ENCODE data around the gene SLC44A4. TPM values are rescaled to one million over a fixed set of nuclear protein-coding genes. Genes with fewer than 3 reads are reported as not detected.

The SLC44A4 gene
- total and polyA plus RNA-seq, 9 of the 15 experiments (the other 6 are each of a cell fraction or from before 2014, with no cell fraction given), result 7.9 to 18.6 (median 11.2) TPM

DNA sequence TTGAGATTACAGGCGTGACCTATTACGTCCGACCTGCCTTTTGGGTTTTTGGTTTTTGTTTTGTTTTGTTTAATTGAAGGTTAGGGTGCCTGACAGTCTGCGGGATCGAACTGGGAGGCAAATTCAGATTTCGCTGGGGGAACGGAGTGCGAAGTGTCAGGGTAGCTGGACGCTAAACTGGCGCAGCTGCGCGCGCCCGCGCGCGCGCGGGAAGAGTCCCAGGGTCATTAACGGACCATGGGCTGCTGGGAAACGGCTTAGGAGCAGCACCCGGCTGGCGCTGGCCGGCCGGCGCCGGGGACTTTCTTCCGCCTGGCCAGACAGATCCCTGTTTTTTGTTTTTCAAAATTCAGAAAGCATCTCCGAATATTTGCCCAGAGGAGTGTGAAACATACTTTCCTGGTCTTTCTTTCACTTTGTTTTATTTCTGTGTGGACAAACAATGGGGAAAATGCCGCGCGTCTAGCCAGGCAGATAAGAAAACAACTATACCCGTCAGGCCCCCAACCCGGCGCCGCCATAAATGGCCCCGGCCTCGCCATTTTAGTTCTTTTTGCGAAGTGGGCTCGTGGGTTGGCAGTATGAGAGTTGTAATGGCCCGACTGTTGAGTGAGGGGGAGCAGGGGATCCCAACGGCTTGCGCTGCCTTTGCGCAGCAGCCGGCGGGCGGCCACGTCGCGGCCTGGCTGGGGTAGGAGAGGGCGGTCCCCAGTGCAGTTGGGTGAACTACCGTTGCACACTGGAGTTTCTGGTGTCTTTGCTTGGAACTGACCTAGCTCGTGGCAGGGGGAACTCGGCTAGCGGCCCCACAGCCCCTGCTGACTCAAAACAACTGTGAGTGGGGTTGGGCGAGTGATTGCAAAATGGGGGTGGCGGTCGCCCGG, 44.2 kb downstream of the SLC44A4 start (continued):
- TF ChIP-seq ZZZ3 (IDR thresholded peaks at IDR 0.05) (no peak), RBM17 (IDR thresholded peaks at IDR 0.05; ENCODE audit: borderline replicate concordance, low read depth, low read length) (no peak), FIP1L1 (IDR thresholded peaks at IDR 0.05; ENCODE audit: low read depth, low read length, poor library complexity, severe bottlenecking) (peak; percentile 98), IFI16 (CRISPR knock-in tag; IDR thresholded peaks at IDR 0.05) (peak; percentile 65; the same call in 1 of the 2 replicates), CEBPG (CRISPR knock-in tag; IDR thresholded peaks at IDR 0.05) (peak; percentile 82; the same call in 1 of the 2 replicates), CEBPG (tag; conservative IDR thresholded peaks at IDR 0.05 in 1 of 2, IDR thresholded peaks at IDR 0.05 in 1 of 2) (peak; percentile 62 to 81), RBBP5 (IDR thresholded peaks at IDR 0.05; ENCODE audit: borderline replicate concordance, insufficient read depth, low read length, poor library complexity, severe bottlenecking) (peak; percentile 96), EP400 (IDR thresholded peaks at IDR 0.05) (no peak), ZNF217 (CRISPR knock-in tag; IDR thresholded peaks at IDR 0.05) (no peak), ESRRA (IDR thresholded peaks at IDR 0.05; ENCODE audit: borderline replicate concordance, low read depth) (peak; percentile 64), SRSF3 (IDR thresholded peaks at IDR 0.05; ENCODE audit: insufficient read depth, low read length) (peak; percentile 93; the same call in 1 of the 2 replicates)
- TF ChIP-seq, protein P1, sequence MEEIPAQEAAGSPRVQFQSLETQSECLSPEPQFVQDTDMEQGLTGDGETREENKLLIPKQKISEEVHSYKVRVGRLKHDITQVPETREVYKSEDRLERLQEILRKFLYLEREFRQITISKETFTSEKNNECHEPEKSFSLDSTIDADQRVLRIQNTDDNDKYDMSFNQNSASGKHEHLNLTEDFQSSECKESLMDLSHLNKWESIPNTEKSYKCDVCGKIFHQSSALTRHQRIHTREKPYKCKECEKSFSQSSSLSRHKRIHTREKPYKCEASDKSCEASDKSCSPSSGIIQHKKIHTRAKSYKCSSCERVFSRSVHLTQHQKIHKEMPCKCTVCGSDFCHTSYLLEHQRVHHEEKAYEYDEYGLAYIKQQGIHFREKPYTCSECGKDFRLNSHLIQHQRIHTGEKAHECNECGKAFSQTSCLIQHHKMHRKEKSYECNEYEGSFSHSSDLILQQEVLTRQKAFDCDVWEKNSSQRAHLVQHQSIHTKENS (CRISPR knock-in tag; IDR thresholded peaks at IDR 0.05), result 0 out of 2 replicates have a peak, but pooled peaks have one; percentile 31
- TF ChIP-seq, protein P2, sequence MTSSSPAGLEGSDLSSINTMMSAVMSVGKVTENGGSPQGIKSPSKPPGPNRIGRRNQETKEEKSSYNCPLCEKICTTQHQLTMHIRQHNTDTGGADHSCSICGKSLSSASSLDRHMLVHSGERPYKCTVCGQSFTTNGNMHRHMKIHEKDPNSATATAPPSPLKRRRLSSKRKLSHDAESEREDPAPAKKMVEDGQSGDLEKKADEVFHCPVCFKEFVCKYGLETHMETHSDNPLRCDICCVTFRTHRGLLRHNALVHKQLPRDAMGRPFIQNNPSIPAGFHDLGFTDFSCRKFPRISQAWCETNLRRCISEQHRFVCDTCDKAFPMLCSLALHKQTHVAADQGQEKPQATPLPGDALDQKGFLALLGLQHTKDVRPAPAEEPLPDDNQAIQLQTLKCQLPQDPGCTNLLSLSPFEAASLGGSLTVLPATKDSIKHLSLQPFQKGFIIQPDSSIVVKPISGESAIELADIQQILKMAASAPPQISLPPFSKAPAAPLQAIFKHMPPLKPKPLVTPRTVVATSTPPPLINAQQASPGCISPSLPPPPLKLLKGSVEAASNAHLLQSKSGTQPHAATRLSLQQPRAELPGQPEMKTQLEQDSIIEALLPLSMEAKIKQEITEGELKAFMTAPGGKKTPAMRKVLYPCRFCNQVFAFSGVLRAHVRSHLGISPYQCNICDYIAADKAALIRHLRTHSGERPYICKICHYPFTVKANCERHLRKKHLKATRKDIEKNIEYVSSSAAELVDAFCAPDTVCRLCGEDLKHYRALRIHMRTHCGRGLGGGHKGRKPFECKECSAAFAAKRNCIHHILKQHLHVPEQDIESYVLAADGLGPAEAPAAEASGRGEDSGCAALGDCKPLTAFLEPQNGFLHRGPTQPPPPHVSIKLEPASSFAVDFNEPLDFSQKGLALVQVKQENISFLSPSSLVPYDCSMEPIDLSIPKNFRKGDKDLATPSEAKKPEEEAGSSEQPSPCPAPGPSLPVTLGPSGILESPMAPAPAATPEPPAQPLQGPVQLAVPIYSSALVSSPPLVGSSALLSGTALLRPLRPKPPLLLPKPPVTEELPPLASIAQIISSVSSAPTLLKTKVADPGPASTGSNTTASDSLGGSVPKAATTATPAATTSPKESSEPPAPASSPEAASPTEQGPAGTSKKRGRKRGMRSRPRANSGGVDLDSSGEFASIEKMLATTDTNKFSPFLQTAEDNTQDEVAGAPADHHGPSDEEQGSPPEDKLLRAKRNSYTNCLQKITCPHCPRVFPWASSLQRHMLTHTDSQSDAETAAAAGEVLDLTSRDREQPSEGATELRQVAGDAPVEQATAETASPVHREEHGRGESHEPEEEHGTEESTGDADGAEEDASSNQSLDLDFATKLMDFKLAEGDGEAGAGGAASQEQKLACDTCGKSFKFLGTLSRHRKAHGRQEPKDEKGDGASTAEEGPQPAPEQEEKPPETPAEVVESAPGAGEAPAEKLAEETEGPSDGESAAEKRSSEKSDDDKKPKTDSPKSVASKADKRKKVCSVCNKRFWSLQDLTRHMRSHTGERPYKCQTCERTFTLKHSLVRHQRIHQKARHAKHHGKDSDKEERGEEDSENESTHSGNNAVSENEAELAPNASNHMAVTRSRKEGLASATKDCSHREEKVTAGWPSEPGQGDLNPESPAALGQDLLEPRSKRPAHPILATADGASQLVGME (CRISPR knock-in tag; IDR thresholded peaks at IDR 0.05), result peak; percentile 92
- TF ChIP-seq, protein P3, sequence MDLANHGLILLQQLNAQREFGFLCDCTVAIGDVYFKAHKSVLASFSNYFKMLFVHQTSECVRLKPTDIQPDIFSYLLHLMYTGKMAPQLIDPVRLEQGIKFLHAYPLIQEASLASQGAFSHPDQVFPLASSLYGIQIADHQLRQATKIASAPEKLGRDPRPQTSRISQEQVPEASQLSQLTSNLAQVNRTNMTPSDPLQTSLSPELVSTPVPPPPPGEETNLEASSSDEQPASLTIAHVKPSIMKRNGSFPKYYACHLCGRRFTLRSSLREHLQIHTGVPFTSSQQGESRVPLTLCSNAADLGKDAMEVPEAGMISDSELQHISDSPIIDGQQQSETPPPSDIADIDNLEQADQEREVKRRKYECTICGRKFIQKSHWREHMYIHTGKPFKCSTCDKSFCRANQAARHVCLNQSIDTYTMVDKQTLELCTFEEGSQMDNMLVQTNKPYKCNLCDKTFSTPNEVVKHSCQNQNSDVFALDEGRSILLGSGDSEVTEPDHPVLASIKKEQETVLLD (IDR thresholded peaks at IDR 0.05), result peak; percentile 92
- TF ChIP-seq, protein P4, sequence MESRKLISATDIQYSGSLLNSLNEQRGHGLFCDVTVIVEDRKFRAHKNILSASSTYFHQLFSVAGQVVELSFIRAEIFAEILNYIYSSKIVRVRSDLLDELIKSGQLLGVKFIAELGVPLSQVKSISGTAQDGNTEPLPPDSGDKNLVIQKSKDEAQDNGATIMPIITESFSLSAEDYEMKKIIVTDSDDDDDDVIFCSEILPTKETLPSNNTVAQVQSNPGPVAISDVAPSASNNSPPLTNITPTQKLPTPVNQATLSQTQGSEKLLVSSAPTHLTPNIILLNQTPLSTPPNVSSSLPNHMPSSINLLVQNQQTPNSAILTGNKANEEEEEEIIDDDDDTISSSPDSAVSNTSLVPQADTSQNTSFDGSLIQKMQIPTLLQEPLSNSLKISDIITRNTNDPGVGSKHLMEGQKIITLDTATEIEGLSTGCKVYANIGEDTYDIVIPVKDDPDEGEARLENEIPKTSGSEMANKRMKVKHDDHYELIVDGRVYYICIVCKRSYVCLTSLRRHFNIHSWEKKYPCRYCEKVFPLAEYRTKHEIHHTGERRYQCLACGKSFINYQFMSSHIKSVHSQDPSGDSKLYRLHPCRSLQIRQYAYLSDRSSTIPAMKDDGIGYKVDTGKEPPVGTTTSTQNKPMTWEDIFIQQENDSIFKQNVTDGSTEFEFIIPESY (CRISPR knock-in tag; IDR thresholded peaks at IDR 0.05), result 0 out of 2 replicates have a peak, but pooled peaks have one; percentile 3
